Uterus (tissue), 4 donors: Measurements from ENCODE around the gene FHIT. TPM values are rescaled to one million over a fixed set of nuclear protein-coding genes. Genes with fewer than 3 reads are reported as not detected.

Source experiments
- DNase-seq, 2 donors: peaks; one replicate each; pipeline ENCODE4 v3.0.0-alpha.2; 2019 to 2020
- H3K27ac ChIP-seq, 2 donors: fragments of 200-600 bp; sonication (generic); 1 replicate in 1 of 2; 2 replicates in 1 of 2; pipeline ENCODE4 v1.5.1; 2016 to 2018
- H3K27me3 ChIP-seq, 2 donors: fragments of 200-600 bp; sonication (generic); one replicate each; pipeline ENCODE4 v1.5.1; 2018 to 2019; ENCODE audit warnings: control low read depth in 1 of 2
- H3K36me3 ChIP-seq, 2 donors: fragments of 200-600 bp; sonication (generic); one replicate each; pipeline ENCODE4 v1.5.1; 2019; ENCODE audit warnings: control low read depth in 1 of 2
- H3K4me1 ChIP-seq, 2 donors: fragments of 200-600 bp; sonication (generic); one replicate each; pipeline ENCODE4 v1.5.1; 2018 to 2019; ENCODE audit warnings: control low read depth in 1 of 2
- H3K4me3 ChIP-seq, 2 donors: fragments of 200-600 bp; sonication (generic); 1 replicate in 1 of 2; 2 replicates in 1 of 2; pipeline ENCODE4 v1.5.1; 2018 to 2019; ENCODE audit warnings: mild to moderate bottlenecking in 1 of 2
- H3K9me3 ChIP-seq, 2 donors: fragments of 200-600 bp; sonication (generic); one replicate each; pipeline ENCODE4 v1.5.1; 2019; ENCODE audit warnings: control low read depth in 1 of 2
- CTCF ChIP-seq, 4 experiments: fragments of 200-600 bp in 2 of 4; fragments of 450-650 bp in 2 of 4; sonication (generic) in 2 of 4; IDR thresholded peaks; one replicate each; pipeline ENCODE4 v1.5.1; 2016 to 2019; ENCODE audit warnings: antibody characterized with exemption in 4 of 4, mild to moderate bottlenecking in 2 of 4, moderate library complexity in 1 of 4
- POLR2A ChIP-seq, 2 donors: fragments of 450-650 bp; IDR thresholded peaks; one replicate each; pipeline ENCODE4 v1.6.1; 2016; ENCODE audit warnings: antibody characterized with exemption in 2 of 2, mild to moderate bottlenecking in 1 of 2, moderate library complexity in 1 of 2
- intact Hi-C: fragments of 100-400 bp; cut with DNase I; formaldehyde crosslinking; loops from one replicate; pipeline ENCODE4 v1.15.1; 2023; ENCODE audit warnings: low total_unique reads
- total RNA-seq, 4 donors: library from RNA; depleted of rRNA in 3 of 4; stranded (reverse); fragments of >200 nt in 3 of 4; gene quantifications; one replicate each; pipeline versions ENCODE4 v1.1.0 to v1.2.4, GENCODE V29; 2014 to 2023
- donor health status: DM: yes; HTN: yes; CAD: no.

FHIT gene
- total RNA-seq, 4 donors from 2014 or later: 1.3 to 15.2 (median 7.3) TPM

GRCh38 chr3:60424034-60424433, 827.2 kb downstream of the FHIT start:
- no peak for DNase-seq
- Histone ChIP-seq H3K4me1 (no peaks in the 10 kb centered on the region), H3K36me3 (no peaks in the 10 kb centered on the region), H3K4me3 (no peak overlapping the region), H3K27me3 (no peaks in the 10 kb centered on the region), H3K27ac (no peak overlapping the region), H3K9me3 (no peaks in the 10 kb centered on the region)
- intact Hi-C loops: no loop called here
- TF ChIP-seq CTCF (IDR thresholded peaks at IDR 0.05) (no peak), POLR2A (IDR thresholded peaks at IDR 0.05) (no peak)

GRCh38 chr3:60423556-60423955, 827.7 kb downstream of the FHIT start:
- Histone ChIP-seq H3K4me3 (no peak overlapping the region), H3K4me1 (no peaks in the 10 kb centered on the region), H3K36me3 (no peaks in the 10 kb centered on the region), H3K9me3 (no peaks in the 10 kb centered on the region), H3K27me3 (no peaks in the 10 kb centered on the region), H3K27ac (no peak overlapping the region)
- intact Hi-C loops: no loop called here
- TF ChIP-seq POLR2A (IDR thresholded peaks at IDR 0.05): no peak
- TF ChIP-seq CTCF (IDR thresholded peaks at IDR 0.05): no peak
- no peak for DNase-seq

GRCh38 chr3:60421749-60422446, 829.4 kb downstream of the FHIT start:
- no peak overlapping the region for H3K4me3 ChIP-seq
- H3K36me3 ChIP-seq: no peaks in the 10 kb centered on the region
- no peaks in the 10 kb centered on the region for H3K4me1 ChIP-seq
- no peaks in the 10 kb centered on the region for H3K9me3 ChIP-seq
- TF ChIP-seq POLR2A (IDR thresholded peaks at IDR 0.05): no peak
- TF ChIP-seq CTCF (IDR thresholded peaks at IDR 0.05): no peak
- no peaks in the 10 kb centered on the region for H3K27me3 ChIP-seq
- intact Hi-C loops: no loop called here
- no peak overlapping the region for H3K27ac ChIP-seq
- no peak for DNase-seq

- no peak overlapping the region for H3K4me3 ChIP-seq
- no peak for DNase-seq
- no peaks in the 10 kb centered on the region for H3K9me3 ChIP-seq
- intact Hi-C loops: no loop called here
- no peak for TF ChIP-seq POLR2A (IDR thresholded peaks at IDR 0.05)
- TF ChIP-seq CTCF (IDR thresholded peaks at IDR 0.05): no peak
- no peaks in the 10 kb centered on the region for H3K27me3 ChIP-seq
- H3K36me3 ChIP-seq: no peaks in the 10 kb centered on the region
- H3K27ac ChIP-seq: no peak overlapping the region
- H3K4me1 ChIP-seq: no peaks in the 10 kb centered on the region
These were observed 833.7 kb downstream of the FHIT start for GRCh38 chr3:60417576-60417975.

- no peaks in the 10 kb centered on the region for H3K27me3 ChIP-seq
- H3K9me3 ChIP-seq: no peaks in the 10 kb centered on the region
- intact Hi-C loops: no loop called here
- H3K27ac ChIP-seq: no peak overlapping the region
- H3K36me3 ChIP-seq: no peaks in the 10 kb centered on the region
- TF ChIP-seq CTCF (IDR thresholded peaks at IDR 0.05) (no peak), POLR2A (IDR thresholded peaks at IDR 0.05) (no peak)
- H3K4me1 ChIP-seq: no peaks in the 10 kb centered on the region
- H3K4me3 ChIP-seq: no peak overlapping the region
- no peak for DNase-seq
These were observed 837.2 kb downstream of the FHIT start for GRCh38 chr3:60414011-60414410.
